Measurements from ENCODE around the gene DIP2A. TPM values are rescaled to one million over a fixed set of nuclear protein-coding genes. Genes with fewer than 3 reads are reported as not detected.

Gene DIP2A
- total and polyA plus RNA-seq, 2 experiments from 2014 or later, result 18.5 to 36.3 TPM

DNA sequence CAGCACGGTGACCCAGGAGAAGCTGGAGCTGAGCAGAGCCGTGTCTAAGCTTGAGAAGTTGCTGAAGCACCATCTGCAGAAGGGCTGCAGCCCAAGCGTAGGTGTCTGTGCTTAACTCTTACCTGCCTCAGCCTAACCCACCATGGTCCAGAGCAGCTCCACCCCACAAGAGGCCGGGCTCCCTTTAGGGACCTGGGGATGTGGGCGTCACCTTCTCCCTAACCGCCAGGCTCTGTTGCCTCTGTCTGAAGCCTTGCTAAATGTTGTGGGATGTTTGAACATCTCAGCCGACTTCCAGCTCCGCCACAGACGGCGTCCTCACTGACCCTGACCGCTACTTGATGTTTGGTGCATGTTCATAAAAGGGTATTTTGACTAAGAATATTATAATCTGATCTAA is 20.4 kb upstream of the DIP2A start (continued):
- TF ChIP-seq, protein P1, sequence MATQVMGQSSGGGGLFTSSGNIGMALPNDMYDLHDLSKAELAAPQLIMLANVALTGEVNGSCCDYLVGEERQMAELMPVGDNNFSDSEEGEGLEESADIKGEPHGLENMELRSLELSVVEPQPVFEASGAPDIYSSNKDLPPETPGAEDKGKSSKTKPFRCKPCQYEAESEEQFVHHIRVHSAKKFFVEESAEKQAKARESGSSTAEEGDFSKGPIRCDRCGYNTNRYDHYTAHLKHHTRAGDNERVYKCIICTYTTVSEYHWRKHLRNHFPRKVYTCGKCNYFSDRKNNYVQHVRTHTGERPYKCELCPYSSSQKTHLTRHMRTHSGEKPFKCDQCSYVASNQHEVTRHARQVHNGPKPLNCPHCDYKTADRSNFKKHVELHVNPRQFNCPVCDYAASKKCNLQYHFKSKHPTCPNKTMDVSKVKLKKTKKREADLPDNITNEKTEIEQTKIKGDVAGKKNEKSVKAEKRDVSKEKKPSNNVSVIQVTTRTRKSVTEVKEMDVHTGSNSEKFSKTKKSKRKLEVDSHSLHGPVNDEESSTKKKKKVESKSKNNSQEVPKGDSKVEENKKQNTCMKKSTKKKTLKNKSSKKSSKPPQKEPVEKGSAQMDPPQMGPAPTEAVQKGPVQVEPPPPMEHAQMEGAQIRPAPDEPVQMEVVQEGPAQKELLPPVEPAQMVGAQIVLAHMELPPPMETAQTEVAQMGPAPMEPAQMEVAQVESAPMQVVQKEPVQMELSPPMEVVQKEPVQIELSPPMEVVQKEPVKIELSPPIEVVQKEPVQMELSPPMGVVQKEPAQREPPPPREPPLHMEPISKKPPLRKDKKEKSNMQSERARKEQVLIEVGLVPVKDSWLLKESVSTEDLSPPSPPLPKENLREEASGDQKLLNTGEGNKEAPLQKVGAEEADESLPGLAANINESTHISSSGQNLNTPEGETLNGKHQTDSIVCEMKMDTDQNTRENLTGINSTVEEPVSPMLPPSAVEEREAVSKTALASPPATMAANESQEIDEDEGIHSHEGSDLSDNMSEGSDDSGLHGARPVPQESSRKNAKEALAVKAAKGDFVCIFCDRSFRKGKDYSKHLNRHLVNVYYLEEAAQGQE (IDR thresholded peaks at IDR 0.05; ENCODE audit: unreplicated experiment), result no peak
- TF ChIP-seq POLR2AphosphoS5 (IDR thresholded peaks at IDR 0.05; ENCODE audit: low read depth), result no peak

DNA sequence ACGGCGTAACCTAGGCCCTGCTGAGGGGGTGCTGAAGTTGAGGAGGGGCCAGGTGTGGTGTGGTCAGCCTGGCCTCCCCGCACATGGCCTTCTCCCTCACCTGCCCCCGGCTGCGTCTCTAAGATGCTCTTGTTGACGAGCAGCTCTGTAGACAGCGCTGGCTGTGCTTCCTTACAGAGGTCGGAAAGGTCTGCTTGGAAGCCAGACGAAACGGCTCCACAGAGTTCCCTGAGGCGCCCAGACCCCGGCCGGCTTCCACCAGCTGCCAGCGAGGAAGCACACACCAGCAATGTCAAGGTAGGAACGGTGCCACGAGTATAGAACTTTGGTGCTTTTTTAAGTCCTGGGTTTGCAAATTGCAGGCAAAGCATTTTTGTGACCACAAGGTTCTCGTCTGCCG is 18.8 kb upstream of the DIP2A start:
- Histone ChIP-seq H3K79me2 (replicated peaks; ENCODE audit: insufficient read depth) (no peaks in the 10 kb centered on the region), H3K27me3 (ENCODE audit: insufficient read depth) (no peaks in the 10 kb centered on the region), H2AFZ (no peak overlapping the region), H3K36me3 (ENCODE audit: insufficient read depth) (peaks cover 6% of the 10 kb centered on the region; the same call in 1 of the 2 replicates), H3K27ac (ENCODE audit: low read depth) (no peak overlapping the region), H3K4me1 (ENCODE audit: insufficient read depth) (no peaks in the 10 kb centered on the region), H3K4me2 (no peak overlapping the region), H3F3A (replicated peaks; ENCODE audit: low read depth) (0 out of 2 replicates have a peak, but pooled peaks cover 6% of the 10 kb centered on the region), H4K20me1 (replicated peaks; ENCODE audit: insufficient read depth) (no peaks in the 10 kb centered on the region; the same call in 1 of the 2 replicates), H3K4me3 (no peak overlapping the region), H3K9me2 (ENCODE audit: insufficient read depth) (no peaks in the 10 kb centered on the region)
- ATAC-seq (no peak), DNase-seq (ENCODE audit: low spot score) (no peak)
- peaks cover 78% of the 10 kb centered on the region for H3K36me3 Mint-ChIP-seq (ENCODE audit: low read depth)
- peaks cover 11% of the 10 kb centered on the region for H3K4me1 Mint-ChIP-seq
- H3K4me3 Mint-ChIP-seq, result no peak overlapping the region
- H3K27me3 Mint-ChIP-seq (ENCODE audit: insufficient read depth, low read depth, poor library complexity), result peaks cover 12% of the 10 kb centered on the region
- H3K9me3 Mint-ChIP-seq, result no peaks in the 10 kb centered on the region; the same call in 2 of the 3 replicates
- H3K27ac Mint-ChIP-seq, result no peak overlapping the region
- TF ChIP-seq EZH2phosphoT487 (IDR thresholded peaks at IDR 0.05; ENCODE audit: unreplicated experiment), result no peak
- TF ChIP-seq CTCF (conservative IDR thresholded peaks at IDR 0.05; ENCODE audit: low read depth in 2 of 2), result no peak
- TF ChIP-seq ZNF462 (CRISPR knock-in tag; IDR thresholded peaks at IDR 0.05), result no peak
- TF ChIP-seq EZH2 (IDR thresholded peaks at IDR 0.05; ENCODE audit: low read depth, unreplicated experiment), result no peak
- no peak for TF ChIP-seq JUNB (IDR thresholded peaks at IDR 0.05; ENCODE audit: unreplicated experiment)
- TF ChIP-seq CREB1 (CRISPR knock-in tag; IDR thresholded peaks at IDR 0.05; ENCODE audit: low read depth), result no peak
- TF ChIP-seq, protein P1 (IDR thresholded peaks at IDR 0.05; ENCODE audit: unreplicated experiment), result no peak
- no peak for TF ChIP-seq POLR2AphosphoS5 (IDR thresholded peaks at IDR 0.05; ENCODE audit: low read depth)
- no peak for TF ChIP-seq ZNF331 (CRISPR knock-in tag; IDR thresholded peaks at IDR 0.05; ENCODE audit: low read depth)
- TF ChIP-seq ZNF114 (CRISPR knock-in tag; IDR thresholded peaks at IDR 0.05), result no peak

Measured in GM23338 (cell line).